Vagina (tissue), 2 donors: ENCODE data around the gene DPP8.

Experiments used
- CTCF ChIP-seq, 3 experiments: fragments of 450-650 bp in 2 of 3; fragments of 200-600 bp in 1 of 3; sonication (generic) in 1 of 3; IDR thresholded peaks; one replicate each; pipeline ENCODE4 v1.5.1; 2017 to 2019; ENCODE audit warnings: antibody characterized with exemption in 3 of 3, mild to moderate bottlenecking in 2 of 3, moderate library complexity in 2 of 3
- POLR2A ChIP-seq, 2 donors: fragments of 450-650 bp; IDR thresholded peaks; one replicate each; pipeline ENCODE4 v1.6.1; 2017; ENCODE audit warnings: antibody characterized with exemption in 2 of 2, mild to moderate bottlenecking in 2 of 2, moderate library complexity in 2 of 2

- TF ChIP-seq POLR2A (IDR thresholded peaks at IDR 0.05) (no peak), CTCF (IDR thresholded peaks at IDR 0.05) (no peak)
These were observed 94.1 kb downstream of the DPP8 start for GRCh38 chr15:65423150-65423975.
